ENCODE data around the gene LNPK.
A peak's percentile ranks its signal among the peaks of the same experiment; 100 is the strongest.
"Not testable (repeated sequence)": the region's sequence is repeated elsewhere in the genome, so short reads cannot be mapped to it uniquely, and the experiment has no call there.

The LNPK gene

GRCh38 chr2:175965773-175966172 is 36.3 kb downstream of the LNPK start:
- no peak for DNase-seq

GRCh38 chr2:175964195-175964594 is 37.9 kb downstream of the LNPK start:
- DNase-seq = no peak

- not testable (repeated sequence) for DNase-seq
Measured at GRCh38 chr2:175963171-175963570, 38.9 kb downstream of the LNPK start.

DNA sequence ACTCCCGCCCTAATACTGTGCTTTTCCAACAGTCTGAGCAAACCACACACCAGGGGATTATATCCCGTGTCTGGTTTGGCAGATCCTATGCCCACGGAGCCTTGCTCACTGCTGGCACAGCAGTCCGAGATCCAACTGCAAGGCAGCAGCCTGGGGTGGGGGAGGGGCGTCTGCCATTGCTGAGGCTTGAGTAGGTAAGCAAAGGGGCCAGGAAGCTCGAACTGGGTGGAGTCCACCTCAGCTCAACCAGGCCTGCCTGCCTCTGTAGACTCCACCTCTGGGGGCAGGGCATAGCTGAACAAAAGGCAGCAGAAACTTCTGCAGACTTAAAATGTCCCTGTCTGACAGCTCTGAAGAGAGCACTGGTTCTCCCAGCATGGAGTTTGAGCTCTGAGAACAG is 44.2 kb downstream of the LNPK start:
- no peak for DNase-seq

GRCh38 chr2:175955136-175955535 is 46.9 kb downstream of the LNPK start:
- DNase-seq = no peak

DNA sequence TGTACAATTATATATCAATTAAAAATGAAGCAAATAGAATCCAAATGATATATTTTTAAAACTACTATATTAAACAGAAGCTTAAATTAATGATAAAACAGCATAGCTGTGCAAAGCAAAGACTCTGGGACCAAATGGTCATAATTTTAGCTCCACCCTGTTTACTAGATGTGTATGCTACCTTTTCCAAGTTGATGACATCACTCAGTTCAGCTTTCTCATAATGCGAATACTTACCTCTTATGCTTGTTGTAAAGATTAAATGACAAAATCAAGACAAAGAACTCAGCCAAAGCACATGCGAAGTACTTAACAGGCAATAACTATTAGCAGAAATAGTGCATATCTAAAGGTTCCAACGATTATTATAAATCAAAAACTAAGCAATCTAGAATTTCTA is 51.6 kb downstream of the LNPK start:
- no peak for DNase-seq

- no peak for DNase-seq
Measured at GRCh38 chr2:175948191-175948590, 53.9 kb downstream of the LNPK start.

DNA sequence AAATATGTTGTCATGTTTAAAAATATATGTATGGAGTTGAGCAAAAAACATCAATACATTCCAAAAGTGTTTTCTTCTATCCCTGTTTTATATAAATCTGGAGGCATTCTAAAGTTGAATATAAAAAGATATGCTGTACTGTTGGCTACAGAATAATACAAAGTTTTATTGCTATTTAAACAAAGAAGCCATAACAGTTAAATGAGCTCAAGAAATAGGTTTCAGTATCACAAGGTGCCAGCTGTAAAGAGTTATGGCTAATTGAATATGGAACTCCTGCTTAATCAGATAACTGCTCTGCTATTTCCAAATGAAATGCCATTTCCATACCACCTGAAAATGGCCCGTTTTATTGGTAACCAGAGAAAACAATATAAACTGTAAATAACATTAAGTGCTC is 55.0 kb downstream of the LNPK start:
- DNase-seq = no peak

DNA sequence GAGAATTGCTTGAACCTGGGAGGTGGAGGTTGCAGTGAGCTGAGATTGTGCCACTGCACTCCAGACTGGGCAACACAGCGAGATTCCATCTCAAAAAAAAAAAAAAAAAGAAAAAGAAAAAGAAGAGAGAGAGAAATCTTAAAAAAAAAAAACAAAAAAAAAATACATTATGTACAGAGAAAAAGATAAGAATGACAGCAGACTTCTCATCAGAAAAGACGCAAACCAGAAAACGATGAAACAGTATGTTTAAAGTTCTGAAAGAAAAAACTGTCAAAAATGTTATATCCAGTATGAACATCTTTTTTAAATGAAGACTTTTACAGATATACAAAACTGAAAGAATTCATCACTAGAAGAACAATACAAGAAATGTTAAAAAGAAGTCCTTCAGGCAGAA is 60.4 kb downstream of the LNPK start:
- no peak for DNase-seq

DNA sequence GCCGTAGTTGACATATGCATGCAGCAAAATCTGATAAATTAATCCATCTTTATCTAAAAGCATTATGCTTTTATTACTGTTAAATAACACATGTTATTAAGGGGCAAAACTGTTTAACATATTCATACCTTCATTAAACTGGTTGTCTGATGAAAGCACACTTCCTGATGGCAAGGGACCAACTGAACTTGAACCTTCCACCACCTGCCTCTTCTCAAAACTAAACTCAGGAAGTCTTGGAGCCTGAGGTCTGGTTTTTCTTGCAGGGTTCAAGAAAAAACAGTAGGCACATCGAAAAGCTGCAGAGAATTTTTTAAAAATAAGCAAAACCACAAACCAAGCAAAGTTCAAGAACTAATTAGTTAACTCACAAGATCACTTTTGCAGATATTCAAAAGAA is 64.9 kb downstream of the LNPK start:
- no peak for DNase-seq

GRCh38 chr2:175935289-175936181 is 66.5 kb downstream of the LNPK start:
- no peak for DNase-seq

- DNase-seq = no peak
Measured at GRCh38 chr2:175932675-175933074, 69.4 kb downstream of the LNPK start.

DNA sequence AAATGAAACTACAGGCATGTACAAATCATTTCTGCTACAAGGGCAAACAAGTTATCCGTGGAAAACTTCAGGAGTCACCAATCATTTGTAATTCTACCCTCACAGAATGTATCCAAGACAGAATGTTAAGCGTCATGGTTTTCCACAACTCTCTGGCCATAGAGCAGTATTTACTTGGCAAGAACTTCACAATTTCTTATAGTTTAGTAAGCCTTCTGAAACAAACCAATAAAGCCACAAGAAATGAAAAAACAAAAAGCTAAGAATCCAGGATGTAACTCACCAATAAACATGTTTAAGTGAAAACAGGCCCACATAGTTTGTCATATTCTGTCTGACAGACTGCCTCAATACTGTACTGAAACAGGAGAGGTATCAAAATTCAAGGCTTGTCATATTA is 70.3 kb downstream of the LNPK start:
- DNase-seq = no peak

DNA sequence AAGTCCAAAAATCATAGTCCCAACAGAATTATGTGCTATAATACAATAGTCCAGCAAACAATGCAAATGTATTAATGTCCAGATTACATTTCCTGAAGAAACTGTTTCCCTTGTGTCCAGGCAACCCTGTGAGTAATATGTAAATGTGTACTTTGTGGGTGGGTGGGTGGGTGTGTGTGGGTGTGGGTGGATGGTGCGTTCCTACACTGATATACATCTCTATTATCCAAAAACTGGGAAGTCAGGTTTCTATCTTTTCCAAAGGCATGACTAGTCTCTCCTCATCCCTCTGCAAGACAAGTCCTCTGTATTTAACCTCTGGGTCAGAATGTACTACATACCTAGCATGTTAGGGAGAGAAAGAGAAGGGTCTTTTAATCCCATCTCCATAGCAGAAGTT is 71.6 kb downstream of the LNPK start:
- DNase-seq = no peak

GRCh38 chr2:175929850-175930249 is 72.2 kb downstream of the LNPK start:
- peak in 1 of 2 donors; percentile 17 for DNase-seq

DNA sequence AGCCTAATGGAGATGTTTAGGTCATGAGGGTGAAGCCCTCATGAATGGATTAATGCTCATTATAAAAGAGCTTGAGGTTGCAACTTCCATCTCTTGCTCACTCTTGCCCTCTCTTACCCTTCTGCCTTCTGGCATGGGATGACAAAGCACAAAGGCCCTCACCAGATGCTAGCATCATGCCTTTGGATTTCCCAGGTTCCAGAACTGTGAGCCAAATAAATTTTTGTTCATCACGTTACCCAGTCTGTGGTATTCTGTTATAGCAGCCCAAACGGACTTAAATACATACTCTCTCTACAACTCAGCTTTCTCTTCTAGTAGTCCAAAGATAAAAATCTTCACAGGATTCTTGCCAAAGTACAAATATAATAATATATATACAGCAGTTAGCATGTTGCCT is 75.8 kb downstream of the LNPK start:
- DNase-seq = no peak

DNA sequence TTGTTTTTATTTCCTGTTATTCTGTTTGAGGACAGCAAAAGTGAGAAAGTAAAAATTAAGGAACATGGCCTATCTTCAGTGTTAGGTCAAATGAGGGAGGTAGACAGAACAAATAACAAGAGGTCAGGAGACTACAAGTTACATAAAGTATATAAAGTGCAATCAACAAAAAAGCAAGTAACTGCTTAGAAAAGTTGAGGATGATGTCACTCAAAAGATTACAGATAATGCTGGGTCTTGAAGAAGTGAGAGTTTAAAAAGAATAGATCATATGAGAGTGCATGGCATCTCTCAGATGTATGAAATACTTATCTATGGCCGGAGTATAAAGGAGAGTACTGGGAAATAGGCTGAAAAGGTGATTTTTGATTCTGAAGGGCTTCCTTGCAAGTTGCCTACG is 79.9 kb downstream of the LNPK start:
- DNase-seq = no peak

- no peak for DNase-seq
Measured at GRCh38 chr2:175918935-175919334, 83.1 kb downstream of the LNPK start.

- DNase-seq = no peak
Measured at GRCh38 chr2:175914846-175915245, 87.2 kb downstream of the LNPK start.

GRCh38 chr2:175913849-175914743 is 88.0 kb downstream of the LNPK start:
- DNase-seq = not testable (repeated sequence)

- DNase-seq = not testable (repeated sequence)
Measured at GRCh38 chr2:175913267-175913666, 88.8 kb downstream of the LNPK start.

DNA sequence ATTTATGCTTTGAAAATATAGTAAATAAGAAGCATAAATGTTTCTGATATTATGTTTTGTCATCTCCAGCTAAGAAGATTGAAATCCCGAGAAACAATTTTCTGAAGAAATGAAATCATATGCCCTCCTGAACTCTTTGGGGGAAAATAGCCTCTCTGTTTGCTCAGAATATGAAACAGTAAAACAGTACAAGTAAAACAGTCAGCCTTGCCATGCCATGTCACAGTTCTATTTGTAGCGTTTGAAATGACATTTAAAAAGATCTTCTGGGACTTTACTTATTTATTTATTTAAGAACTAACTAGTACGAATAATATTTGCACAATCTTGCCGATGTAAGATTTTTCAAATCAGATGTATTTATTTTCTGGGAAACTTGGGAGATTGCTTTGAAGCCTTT is 98.0 kb downstream of the LNPK start:
- DNase-seq = no peak

DNA sequence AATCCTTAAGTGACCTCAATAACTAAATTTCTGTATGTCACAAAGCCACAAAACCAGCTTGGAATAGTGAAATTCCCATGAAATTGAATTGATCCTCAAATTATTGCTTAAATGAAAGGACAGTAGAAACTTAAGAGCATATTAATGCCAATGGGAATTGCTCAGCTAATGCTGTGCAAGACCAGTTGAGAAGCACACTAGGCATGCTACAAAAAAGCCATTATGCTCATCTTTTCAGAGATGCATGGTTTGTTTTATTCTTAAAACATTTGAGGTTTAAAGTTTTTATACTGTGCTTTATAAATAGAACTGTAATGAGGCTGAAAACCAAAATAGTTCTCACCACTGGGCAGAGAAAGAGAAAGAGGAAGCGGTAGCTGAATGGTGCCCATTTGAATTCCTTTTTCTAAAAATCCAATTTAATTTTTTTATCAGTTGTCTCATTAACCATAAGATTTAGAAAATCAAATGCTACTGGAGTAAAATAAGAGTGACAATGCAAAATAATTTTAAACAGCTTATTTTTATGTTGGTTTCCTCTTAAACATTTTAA is 98.6 kb downstream of the LNPK start:
- no peak for DNase-seq

DNA sequence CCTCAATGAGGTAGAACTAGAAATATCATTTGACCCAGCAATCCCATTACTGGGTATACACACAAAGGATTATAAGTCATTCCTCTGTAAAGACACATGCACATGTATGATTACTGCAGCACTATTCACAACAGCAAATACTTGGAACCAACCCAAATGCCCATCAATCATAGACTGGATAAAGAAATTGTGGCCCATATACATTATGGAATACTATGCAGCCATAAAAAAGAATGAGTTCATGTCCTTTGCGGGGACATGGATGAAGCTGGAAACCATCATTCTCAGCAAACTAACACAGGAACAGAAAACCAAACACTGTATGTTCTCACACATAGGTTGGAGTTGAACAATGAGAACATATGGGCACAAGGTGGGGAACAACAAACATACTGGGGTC is 106.1 kb downstream of the LNPK start:
- DNase-seq = not testable (repeated sequence)
